NOMO-1 (cell line): Measurements from ENCODE around the gene ATXN7L1.

ENCODE experiments used
- DNase-seq, 2 experiments: peaks; one replicate each; lab custom pipeline; 2025; ENCODE audit not compliant: unreplicated experiment in 2 of 2; lab: John Stamatoyannopoulos, UW

Gene ATXN7L1

GRCh38 chr7:105682341-105683060 is 193.9 kb downstream of the ATXN7L1 start:
- DNase-seq, result no peak

- no peak for DNase-seq
Measured at GRCh38 chr7:105680505-105681187, 195.8 kb downstream of the ATXN7L1 start.

GRCh38 chr7:105678811-105679495 is 197.4 kb downstream of the ATXN7L1 start:
- DNase-seq, result peak; percentile 33 to 52

- DNase-seq, result peak; percentile 55 to 56
Measured at GRCh38 chr7:105677817-105678573, 198.4 kb downstream of the ATXN7L1 start.

- DNase-seq, result no peak
Measured at GRCh38 chr7:105677410-105677730, 199.0 kb downstream of the ATXN7L1 start.

- DNase-seq, result no peak
Measured at GRCh38 chr7:105675934-105676371, 200.4 kb downstream of the ATXN7L1 start.

GRCh38 chr7:105674200-105674920 is 202.0 kb downstream of the ATXN7L1 start:
- DNase-seq, result no peak

- no peak for DNase-seq
Measured at GRCh38 chr7:105673367-105674084, 202.9 kb downstream of the ATXN7L1 start.

- no peak for DNase-seq
Measured at GRCh38 chr7:105672801-105673200, 203.6 kb downstream of the ATXN7L1 start.

- no peak for DNase-seq
Measured at GRCh38 chr7:105666324-105666723, 210.1 kb downstream of the ATXN7L1 start.

GRCh38 chr7:105665684-105666083 is 210.7 kb downstream of the ATXN7L1 start:
- no peak for DNase-seq

GRCh38 chr7:105664816-105665525 is 211.4 kb downstream of the ATXN7L1 start:
- no peak for DNase-seq

- no peak for DNase-seq
Measured at GRCh38 chr7:105662998-105663397, 213.4 kb downstream of the ATXN7L1 start.

- DNase-seq, result no peak
Measured at GRCh38 chr7:105661625-105662024, 214.8 kb downstream of the ATXN7L1 start.

GRCh38 chr7:105656922-105657521 is 219.4 kb downstream of the ATXN7L1 start:
- DNase-seq, result peak in 1 of 2 experiments; percentile 15

- no peak for DNase-seq
Measured at GRCh38 chr7:105655500-105656380, 220.7 kb downstream of the ATXN7L1 start.

GRCh38 chr7:105655067-105655466 is 221.3 kb downstream of the ATXN7L1 start:
- DNase-seq, result no peak
